Panc1 (cell line): ENCODE data around the gene OPHN1.

Experiments
- SIN3A ChIP-seq: IDR thresholded peaks from 2 replicates; pipeline ENCODE4 v1.6.1; 2012; ENCODE audit warnings: low read depth, mild to moderate bottlenecking, low read length, moderate library complexity, borderline replicate concordance; ENCODE audit not compliant: insufficient read depth
- TF ChIP-seq, protein P1 (sequence below): fragments of 450-650 bp; IDR thresholded peaks from 2 replicates; pipeline ENCODE4 v1.5.1; 2017; ENCODE audit warnings: mild to moderate bottlenecking

DNA sequence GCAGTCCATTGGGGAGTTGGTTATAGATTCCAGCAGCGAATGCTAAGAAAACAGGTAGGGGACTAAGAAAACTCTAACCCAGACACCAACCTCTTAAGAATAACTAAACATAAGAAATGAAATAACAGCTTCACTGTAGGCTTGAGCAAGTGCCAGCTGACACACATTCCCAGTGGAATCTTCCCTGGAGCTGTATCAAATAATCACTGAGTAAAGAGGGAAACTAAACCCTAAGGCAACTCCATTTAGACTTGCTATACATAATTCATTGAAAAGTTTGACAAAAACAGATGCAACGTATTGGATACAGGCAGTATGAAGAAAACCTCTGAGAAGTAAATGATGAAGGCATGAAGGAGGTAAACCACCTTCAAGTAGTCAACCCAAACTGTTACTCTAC, 293.5 kb downstream of the OPHN1 start:
- TF ChIP-seq, protein P1, sequence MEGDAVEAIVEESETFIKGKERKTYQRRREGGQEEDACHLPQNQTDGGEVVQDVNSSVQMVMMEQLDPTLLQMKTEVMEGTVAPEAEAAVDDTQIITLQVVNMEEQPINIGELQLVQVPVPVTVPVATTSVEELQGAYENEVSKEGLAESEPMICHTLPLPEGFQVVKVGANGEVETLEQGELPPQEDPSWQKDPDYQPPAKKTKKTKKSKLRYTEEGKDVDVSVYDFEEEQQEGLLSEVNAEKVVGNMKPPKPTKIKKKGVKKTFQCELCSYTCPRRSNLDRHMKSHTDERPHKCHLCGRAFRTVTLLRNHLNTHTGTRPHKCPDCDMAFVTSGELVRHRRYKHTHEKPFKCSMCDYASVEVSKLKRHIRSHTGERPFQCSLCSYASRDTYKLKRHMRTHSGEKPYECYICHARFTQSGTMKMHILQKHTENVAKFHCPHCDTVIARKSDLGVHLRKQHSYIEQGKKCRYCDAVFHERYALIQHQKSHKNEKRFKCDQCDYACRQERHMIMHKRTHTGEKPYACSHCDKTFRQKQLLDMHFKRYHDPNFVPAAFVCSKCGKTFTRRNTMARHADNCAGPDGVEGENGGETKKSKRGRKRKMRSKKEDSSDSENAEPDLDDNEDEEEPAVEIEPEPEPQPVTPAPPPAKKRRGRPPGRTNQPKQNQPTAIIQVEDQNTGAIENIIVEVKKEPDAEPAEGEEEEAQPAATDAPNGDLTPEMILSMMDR, result no peak
- TF ChIP-seq SIN3A, result no peak
